Mesenchymal stem cell (in vitro differentiated cells and primary cell): Measurements from ENCODE around the gene VWA3A.

ENCODE experiments used
- DNase-seq: peaks from one replicate; pipeline ENCODE4 v3.0.0-alpha.2; 2013
- H2AFZ ChIP-seq: one replicate; pipeline ENCODE4 v1.6.1; 2013; ENCODE audit warnings: low read depth, mild to moderate bottlenecking, control low read depth, inconsistent platforms, low read length, moderate library complexity
- H2AK5ac ChIP-seq: 2 replicates; pipeline ENCODE4 v1.6.1; 2013; ENCODE audit warnings: low read length, moderate library complexity, mild to moderate bottlenecking, inconsistent platforms; ENCODE audit not compliant: severe bottlenecking
- H2BK120ac ChIP-seq: one replicate; pipeline ENCODE4 v1.6.1; 2013; ENCODE audit warnings: low read depth, mild to moderate bottlenecking, inconsistent platforms, low read length, moderate library complexity
- H2BK12ac ChIP-seq, 2 experiments: one replicate each; pipeline ENCODE4 v1.6.1; 2013; ENCODE audit warnings: inconsistent platforms in 2 of 2, low read length in 2 of 2, mild to moderate bottlenecking in 2 of 2, moderate library complexity in 2 of 2, control low read depth in 1 of 2
- H2BK15ac ChIP-seq: one replicate; pipeline ENCODE4 v1.6.1; 2013; ENCODE audit warnings: mild to moderate bottlenecking, low read depth, inconsistent platforms; ENCODE audit not compliant: poor library complexity, severe bottlenecking
- H2BK5ac ChIP-seq: 2 replicates; pipeline ENCODE4 v1.6.1; 2013; ENCODE audit warnings: low read depth, mild to moderate bottlenecking, low read length, control low read depth, inconsistent platforms; ENCODE audit not compliant: poor library complexity, severe bottlenecking
- H3K14ac ChIP-seq, 2 experiments: one replicate each; pipeline ENCODE4 v1.6.1; 2013; ENCODE audit warnings: inconsistent platforms in 2 of 2, low read length in 2 of 2, control low read depth in 1 of 2, mild to moderate bottlenecking in 1 of 2, moderate library complexity in 1 of 2
- H3K18ac ChIP-seq, 2 experiments: one replicate each; pipeline ENCODE4 v1.6.1; 2013; ENCODE audit warnings: inconsistent platforms in 2 of 2, low read length in 2 of 2, control low read depth in 1 of 2, low read depth in 1 of 2, mild to moderate bottlenecking in 1 of 2
- H3K23ac ChIP-seq, 2 experiments: one replicate each; pipeline ENCODE4 v1.6.1; 2013; ENCODE audit warnings: inconsistent platforms in 2 of 2, low read length in 2 of 2, mild to moderate bottlenecking in 2 of 2, moderate library complexity in 2 of 2, control low read depth in 1 of 2
- H3K27ac ChIP-seq: 2 replicates; pipeline ENCODE4 v1.5.1; 2013; ENCODE audit warnings: mild to moderate bottlenecking, moderate library complexity, low read length, control low read depth, inconsistent platforms; ENCODE audit not compliant: poor library complexity, severe bottlenecking
- H3K27me3 ChIP-seq, 2 experiments: 2 replicates each; pipeline versions ENCODE4 v1.6.1 to v1.7.0; 2013; ENCODE audit warnings: low read length in 2 of 2, mild to moderate bottlenecking in 2 of 2, moderate library complexity in 2 of 2, control low read depth in 1 of 2, inconsistent platforms in 1 of 2; ENCODE audit not compliant: control insufficient read depth in 1 of 2, insufficient read depth in 1 of 2
- H3K36me3 ChIP-seq, 2 experiments: 2 replicates each; pipeline versions ENCODE4 v1.6.1 to v1.7.0; 2013; ENCODE audit warnings: low read length in 2 of 2, control low read depth in 1 of 2, inconsistent platforms in 1 of 2, low read depth in 1 of 2, mild to moderate bottlenecking in 1 of 2; ENCODE audit not compliant: insufficient read depth in 2 of 2, control insufficient read depth in 1 of 2
- H3K4ac ChIP-seq, 2 experiments: one replicate each; pipeline ENCODE4 v1.6.1; 2013; ENCODE audit warnings: inconsistent platforms in 2 of 2, low read length in 2 of 2, mild to moderate bottlenecking in 2 of 2, moderate library complexity in 2 of 2, control low read depth in 1 of 2, low read depth in 1 of 2
- H3K4me1 ChIP-seq: 2 replicates; pipeline ENCODE4 v1.6.1; 2013; ENCODE audit warnings: low read depth, low read length, control low read depth; ENCODE audit not compliant: control insufficient read depth, insufficient read depth
- H3K4me2 ChIP-seq: 2 replicates; pipeline ENCODE4 v1.6.1; 2013; ENCODE audit warnings: low read length, mild to moderate bottlenecking, inconsistent platforms; ENCODE audit not compliant: poor library complexity, severe bottlenecking
- H3K4me3 ChIP-seq, 2 experiments: 2 replicates each; pipeline versions ENCODE4 v1.5.1 to v1.7.0; 2013; ENCODE audit warnings: low read length in 2 of 2, mild to moderate bottlenecking in 2 of 2, control low read depth in 1 of 2, low read depth in 1 of 2; ENCODE audit not compliant: insufficient read depth in 1 of 2
- H3K79me1 ChIP-seq: replicated peaks from 2 replicates; pipeline ENCODE4 v1.6.1; 2013; ENCODE audit warnings: mild to moderate bottlenecking, control low read depth, low read length, inconsistent platforms; ENCODE audit not compliant: poor library complexity, severe bottlenecking
- H3K9ac ChIP-seq: 2 replicates; pipeline ENCODE4 v1.7.0; 2013; ENCODE audit warnings: mild to moderate bottlenecking, low read length, moderate library complexity
- H3K9me3 ChIP-seq: 2 replicates; pipeline ENCODE4 v1.7.0; 2013; ENCODE audit warnings: mild to moderate bottlenecking, low read length; ENCODE audit not compliant: control insufficient read depth
- H4K8ac ChIP-seq: one replicate; pipeline ENCODE4 v1.6.1; 2013; ENCODE audit warnings: inconsistent platforms, mild to moderate bottlenecking, low read length, moderate library complexity
- H4K91ac ChIP-seq: one replicate; pipeline ENCODE4 v1.6.1; 2013; ENCODE audit warnings: mild to moderate bottlenecking, low read length, inconsistent platforms
- WGBS: methylation state at CpG from one replicate; pipeline ENCODE4 v1.1.7; 2013; ENCODE audit warnings: mixed read lengths; 5-methylcytosine and 5-hydroxymethylcytosine counted together

The VWA3A gene

GRCh38 chr16:22144520-22144919, 52.2 kb downstream of the VWA3A start:
- WGBS: 89% methylated on average over 6 of the region's 6 CpGs
- Histone ChIP-seq H2BK120ac (no peak overlapping the region), H3K79me1 (no peaks in the 10 kb centered on the region)

GRCh38 chr16:22147853-22148252, 55.5 kb downstream of the VWA3A start:
- no peak overlapping the region for H2AK5ac ChIP-seq
- H3K9me3 ChIP-seq: no peaks in the 10 kb centered on the region
- H2BK12ac ChIP-seq: no peak overlapping the region
- H3K18ac ChIP-seq: no peak overlapping the region
- no peak overlapping the region for H3K4ac ChIP-seq
- no peaks in the 10 kb centered on the region for H3K4me1 ChIP-seq
- no peak overlapping the region for H3K4me2 ChIP-seq
- no peak overlapping the region for H4K8ac ChIP-seq
- no peak for DNase-seq
- no peak overlapping the region for H2BK120ac ChIP-seq
- no peaks in the 10 kb centered on the region for H3K36me3 ChIP-seq
- 77% methylated on average over 7 of the region's 9 CpGs for WGBS
- H2BK5ac ChIP-seq: no peak overlapping the region
- H3K27me3 ChIP-seq: peaks cover 23 to 51% of the 10 kb centered on the region in 2 experiments
- peak overlapping the region; percentile 49 for H2AFZ ChIP-seq
- H3K79me1 ChIP-seq: no peaks in the 10 kb centered on the region
- no peak overlapping the region for H3K23ac ChIP-seq
- no peak overlapping the region for H3K9ac ChIP-seq
- H2BK15ac ChIP-seq: no peak overlapping the region
- H3K27ac ChIP-seq: no peak overlapping the region
- H4K91ac ChIP-seq: no peak overlapping the region
- no peak overlapping the region for H3K14ac ChIP-seq
- no peak overlapping the region for H3K4me3 ChIP-seq

More at GRCh38 chr16:22144520-22144919, 52.2 kb downstream of the VWA3A start:
- Histone ChIP-seq H3K36me3 (no peaks in the 10 kb centered on the region), H4K91ac (no peak overlapping the region), H2BK12ac (no peak overlapping the region), H3K4me1 (no peaks in the 10 kb centered on the region), H3K27me3 (peaks cover 29 to 62% of the 10 kb centered on the region in 2 experiments), H3K14ac (no peak overlapping the region), H3K18ac (no peak overlapping the region), H3K27ac (no peak overlapping the region), H4K8ac (no peak overlapping the region), H2BK5ac (no peak overlapping the region), H2AK5ac (no peak overlapping the region), H3K4me3 (no peak overlapping the region), H3K4ac (no peak overlapping the region), H2BK15ac (no peak overlapping the region), H3K23ac (no peak overlapping the region), H3K9me3 (no peaks in the 10 kb centered on the region), H3K4me2 (no peak overlapping the region), H2AFZ (no peak overlapping the region), H3K9ac (no peak overlapping the region)
- no peak for DNase-seq

- no peak for DNase-seq
- H4K8ac ChIP-seq: no peak overlapping the region
- no peaks in the 10 kb centered on the region for H3K4me1 ChIP-seq
- H2BK5ac ChIP-seq: no peak overlapping the region
- no peak overlapping the region for H4K91ac ChIP-seq
- H2BK120ac ChIP-seq: no peak overlapping the region
- H3K18ac ChIP-seq: no peak overlapping the region
- no peak overlapping the region for H3K4me3 ChIP-seq
- no peak overlapping the region for H3K4ac ChIP-seq
- no peak overlapping the region for H3K4me2 ChIP-seq
- no peak overlapping the region for H3K9ac ChIP-seq
- no peak overlapping the region for H3K14ac ChIP-seq
- H3K9me3 ChIP-seq: no peaks in the 10 kb centered on the region
- H3K27me3 ChIP-seq: peaks cover 13 to 49% of the 10 kb centered on the region in 2 experiments
- H3K27ac ChIP-seq: no peak overlapping the region
- no peak overlapping the region for H2BK12ac ChIP-seq
- no peak overlapping the region for H2BK15ac ChIP-seq
- H3K79me1 ChIP-seq: no peaks in the 10 kb centered on the region
- no peaks in the 10 kb centered on the region for H3K36me3 ChIP-seq
- 94% methylated on average over 5 of the region's 7 CpGs for WGBS
- H3K23ac ChIP-seq: no peak overlapping the region
- H2AFZ ChIP-seq: no peak overlapping the region
- no peak overlapping the region for H2AK5ac ChIP-seq
Measured at GRCh38 chr16:22151246-22151998, 59.1 kb downstream of the VWA3A start.

- no peak overlapping the region for H2BK15ac ChIP-seq
- no peak overlapping the region for H3K14ac ChIP-seq
- no peak overlapping the region for H3K9ac ChIP-seq
- H3K4ac ChIP-seq: no peak overlapping the region
- H3K79me1 ChIP-seq: no peaks in the 10 kb centered on the region
- H2AK5ac ChIP-seq: no peak overlapping the region
- 89% methylated on average over 11 of the region's 11 CpGs for WGBS
- no peak overlapping the region for H3K23ac ChIP-seq
- H3K4me3 ChIP-seq: no peak overlapping the region
- H3K4me1 ChIP-seq: no peaks in the 10 kb centered on the region
- H3K18ac ChIP-seq: no peak overlapping the region
- H4K8ac ChIP-seq: no peak overlapping the region
- no peak overlapping the region for H2BK12ac ChIP-seq
- H3K27me3 ChIP-seq: peaks cover 10 to 44% of the 10 kb centered on the region in 2 experiments
- no peak overlapping the region for H2BK120ac ChIP-seq
- no peaks in the 10 kb centered on the region for H3K36me3 ChIP-seq
- H2BK5ac ChIP-seq: no peak overlapping the region
- H3K27ac ChIP-seq: no peak overlapping the region
- no peak overlapping the region for H2AFZ ChIP-seq
- H3K9me3 ChIP-seq: no peaks in the 10 kb centered on the region
- H4K91ac ChIP-seq: no peak overlapping the region
- no peak for DNase-seq
- H3K4me2 ChIP-seq: no peak overlapping the region
Measured at GRCh38 chr16:22152316-22152715, 60.0 kb downstream of the VWA3A start.
